Trophoblast cell (in vitro differentiated cells and primary cell): ENCODE measurements around the gene CLIC4.

Experiments
- DNase-seq, 2 donors: peaks; one replicate each; pipeline ENCODE4 v3.0.0-alpha.2; 2016
- H2AFZ ChIP-seq: 2 replicates; pipeline ENCODE4 v1.6.1; 2013; ENCODE audit warnings: low read length, moderate library complexity, mild to moderate bottlenecking; ENCODE audit not compliant: insufficient read depth, poor library complexity
- H2AK5ac ChIP-seq: 2 replicates; pipeline ENCODE4 v1.6.1; 2013; ENCODE audit warnings: mild to moderate bottlenecking, low read length
- H2BK120ac ChIP-seq: 2 replicates; pipeline ENCODE4 v1.6.1; 2013; ENCODE audit warnings: low read length, mild to moderate bottlenecking, moderate library complexity; ENCODE audit not compliant: insufficient read depth, poor library complexity
- H2BK12ac ChIP-seq: 2 replicates; pipeline ENCODE4 v1.6.1; 2013; ENCODE audit warnings: mild to moderate bottlenecking, low read length, moderate library complexity
- H2BK5ac ChIP-seq: 2 replicates; pipeline ENCODE4 v1.6.1; 2013; ENCODE audit warnings: low read length, low read depth, moderate library complexity, mild to moderate bottlenecking; ENCODE audit not compliant: poor library complexity
- H3K14ac ChIP-seq: 2 replicates; pipeline ENCODE4 v1.6.1; 2013; ENCODE audit warnings: mild to moderate bottlenecking, low read length
- H3K18ac ChIP-seq: 2 replicates; pipeline ENCODE4 v1.6.1; 2013; ENCODE audit warnings: mild to moderate bottlenecking, low read length
- H3K23ac ChIP-seq: 2 replicates; pipeline ENCODE4 v1.6.1; 2013; ENCODE audit warnings: low read length
- H3K27ac ChIP-seq: 2 replicates; pipeline ENCODE4 v1.5.1; 2013; ENCODE audit warnings: low read depth, mild to moderate bottlenecking, inconsistent platforms, low read length, moderate library complexity
- H3K27me3 ChIP-seq: 2 replicates; pipeline ENCODE4 v1.6.1; 2013; ENCODE audit warnings: inconsistent platforms, mild to moderate bottlenecking, low read length, moderate library complexity; ENCODE audit not compliant: insufficient read depth
- H3K36me3 ChIP-seq, 2 experiments: 1 replicate in 1 of 2; 2 replicates in 1 of 2; pipeline ENCODE4 v1.6.1; 2013; ENCODE audit warnings: low read length in 2 of 2, mild to moderate bottlenecking in 2 of 2, moderate library complexity in 1 of 2; ENCODE audit not compliant: insufficient read depth in 2 of 2, control insufficient read depth in 1 of 2
- H3K4ac ChIP-seq: 2 replicates; pipeline ENCODE4 v1.6.1; 2013; ENCODE audit warnings: low read depth, mild to moderate bottlenecking, low read length, moderate library complexity
- H3K4me1 ChIP-seq, 2 experiments: 1 replicate in 1 of 2; 2 replicates in 1 of 2; pipeline ENCODE4 v1.6.1; 2013; ENCODE audit warnings: low read length in 2 of 2, mild to moderate bottlenecking in 2 of 2, moderate library complexity in 1 of 2; ENCODE audit not compliant: insufficient read depth in 2 of 2, control insufficient read depth in 1 of 2
- H3K4me2 ChIP-seq: 2 replicates; pipeline ENCODE4 v1.6.1; 2013; ENCODE audit warnings: inconsistent platforms, mild to moderate bottlenecking, low read length, moderate library complexity
- H3K4me3 ChIP-seq: 2 replicates; pipeline ENCODE4 v1.5.1; 2013; ENCODE audit warnings: mild to moderate bottlenecking, low read depth, low read length, inconsistent platforms
- H3K79me1 ChIP-seq: one replicate; pipeline ENCODE4 v1.6.1; 2013; ENCODE audit warnings: low read length
- H3K79me2 ChIP-seq: 2 replicates; pipeline ENCODE4 v1.6.1; 2013; ENCODE audit warnings: low read length, mild to moderate bottlenecking; ENCODE audit not compliant: control insufficient read depth, insufficient read depth, poor library complexity
- H3K9ac ChIP-seq: 2 replicates; pipeline ENCODE4 v1.6.1; 2013; ENCODE audit warnings: mild to moderate bottlenecking, low read length
- H3K9me3 ChIP-seq: 2 replicates; pipeline ENCODE4 v1.6.1; 2013; ENCODE audit warnings: low read depth, mild to moderate bottlenecking, control low read depth, inconsistent platforms, low read length; ENCODE audit not compliant: insufficient read depth
- H4K12ac ChIP-seq: 2 replicates; pipeline ENCODE4 v1.6.1; 2013; ENCODE audit warnings: low read depth, mild to moderate bottlenecking, low read length, moderate library complexity
- H4K8ac ChIP-seq: 2 replicates; pipeline ENCODE4 v1.6.1; 2013; ENCODE audit warnings: low read depth, mild to moderate bottlenecking, low read length, moderate library complexity
- H4K91ac ChIP-seq: one replicate; pipeline ENCODE4 v1.6.1; 2013; ENCODE audit warnings: low read depth, mild to moderate bottlenecking, low read length, moderate library complexity
- WGBS: extraction: QIAGEN DNeasy Blood & Tissue Kit; methylation state at CpG from one replicate; pipeline ENCODE4 v1.1.7; 2013; ENCODE audit warnings: missing lambda C conversion rate; ENCODE audit not compliant: insufficient read length, insufficient coverage; ENCODE audit errors: extremely low coverage; 5-methylcytosine and 5-hydroxymethylcytosine counted together

CLIC4 gene

GRCh38 chr1:24739241-24739640, 6.0 kb upstream of the CLIC4 start:
- H4K12ac ChIP-seq, result no peak overlapping the region
- H3K4me3 ChIP-seq, result no peak overlapping the region
- no CpG with 5 or more reads among the region's 9 CpGs for WGBS
- no peak overlapping the region for H3K4ac ChIP-seq
- H3K27me3 ChIP-seq, result no peaks in the 10 kb centered on the region
- no peak overlapping the region for H2AFZ ChIP-seq
- no peak overlapping the region for H3K23ac ChIP-seq
- DNase-seq, result no peak
- H2BK5ac ChIP-seq, result no peak overlapping the region
- H2AK5ac ChIP-seq, result no peak overlapping the region
- no peak overlapping the region for H3K18ac ChIP-seq
- no peak overlapping the region for H4K91ac ChIP-seq
- H3K36me3 ChIP-seq, result no peaks in the 10 kb centered on the region
- no peaks in the 10 kb centered on the region for H3K79me2 ChIP-seq
- no peak overlapping the region for H3K14ac ChIP-seq
- H3K27ac ChIP-seq, result no peak overlapping the region
- H4K8ac ChIP-seq, result no peak overlapping the region
- no peak overlapping the region for H2BK120ac ChIP-seq
- no peak overlapping the region for H3K4me2 ChIP-seq
- no peak overlapping the region for H2BK12ac ChIP-seq
- no peaks in the 10 kb centered on the region for H3K9me3 ChIP-seq
- H3K79me1 ChIP-seq, result peaks cover 22% of the 10 kb centered on the region
- peaks cover 20 to 35% of the 10 kb centered on the region in 2 experiments for H3K4me1 ChIP-seq
- H3K9ac ChIP-seq, result no peak overlapping the region

DNA sequence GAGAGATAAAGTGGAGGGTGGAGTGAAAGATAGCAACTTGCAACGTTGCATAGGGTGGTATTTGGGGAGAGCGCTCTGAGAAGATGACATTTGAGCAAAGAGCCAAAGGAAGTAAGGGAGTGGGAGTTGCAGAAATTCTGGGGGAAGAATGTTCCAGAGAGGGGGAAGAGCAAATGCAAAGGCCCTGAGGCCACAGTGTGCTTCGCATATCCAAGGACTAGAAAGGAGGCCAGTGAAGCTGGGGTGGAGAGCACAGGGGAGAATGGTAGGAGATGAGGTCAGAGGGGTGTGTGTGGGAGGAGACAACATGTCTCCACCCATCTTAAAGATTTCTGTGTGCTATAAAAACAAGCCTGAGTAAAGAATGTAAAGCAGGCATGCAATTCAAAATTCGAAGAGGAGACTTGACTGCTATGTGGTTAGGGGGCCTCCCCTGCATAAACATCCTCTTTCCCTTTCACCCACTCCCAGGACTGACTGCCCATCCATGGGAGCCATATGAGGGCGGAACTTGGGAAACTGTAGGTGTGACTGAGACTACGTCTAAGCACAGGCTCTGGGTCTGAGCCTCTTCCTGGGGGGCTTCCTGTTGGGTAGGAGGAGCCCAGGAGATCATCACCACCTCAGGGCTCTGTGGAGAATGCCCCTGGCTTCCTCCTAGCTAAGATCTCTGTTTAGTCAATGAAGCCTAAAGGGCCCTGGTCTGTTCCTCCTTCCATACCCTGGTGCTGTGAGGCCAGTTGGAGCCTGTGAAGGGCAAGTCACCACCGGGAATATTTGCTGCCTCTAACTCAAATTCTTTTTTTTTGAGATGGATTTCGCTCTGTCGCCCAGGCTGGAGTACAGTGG, 2.9 kb upstream of the CLIC4 start:
- H3K4me3 ChIP-seq, result no peak overlapping the region
- H2AK5ac ChIP-seq, result no peak overlapping the region
- H3K9me3 ChIP-seq, result no peaks in the 10 kb centered on the region

GRCh38 chr1:24743404-24744211, 1.6 kb upstream of the CLIC4 start:
- peak overlapping the region; percentile 64 for H3K14ac ChIP-seq
- H4K12ac ChIP-seq, result no peak overlapping the region
- peak overlapping the region; percentile 72 for H4K91ac ChIP-seq
- no peaks in the 10 kb centered on the region for H3K36me3 ChIP-seq
- DNase-seq, result peak; percentile 97 to 100
- peak overlapping the region; percentile 52 for H2AK5ac ChIP-seq
- H3K4ac ChIP-seq, result no peak overlapping the region
- peak overlapping the region; percentile 81 for H3K27ac ChIP-seq
- H3K23ac ChIP-seq, result no peak overlapping the region
- no peaks in the 10 kb centered on the region for H3K9me3 ChIP-seq
- H3K79me1 ChIP-seq, result peaks cover 36% of the 10 kb centered on the region
- H3K4me2 ChIP-seq, result peak overlapping the region; percentile 47
- H3K4me1 ChIP-seq, result peaks cover 17 to 32% of the 10 kb centered on the region in 2 experiments
- no peak overlapping the region for H4K8ac ChIP-seq
- H2AFZ ChIP-seq, result no peak overlapping the region
- WGBS, result no CpG with 5 or more reads among the region's 10 CpGs
- H3K79me2 ChIP-seq, result peaks cover 21% of the 10 kb centered on the region
- peak overlapping the region; percentile 73 for H3K18ac ChIP-seq
- no peak overlapping the region for H3K9ac ChIP-seq
- peak overlapping the region; percentile 85 for H2BK120ac ChIP-seq
- peak overlapping the region; percentile 83 for H2BK5ac ChIP-seq
- H3K4me3 ChIP-seq, result no peak overlapping the region
- H2BK12ac ChIP-seq, result peak overlapping the region; percentile 83
- no peaks in the 10 kb centered on the region for H3K27me3 ChIP-seq

More for the DNA sequence above, 2.9 kb upstream of the CLIC4 start:
- peaks cover 14 to 26% of the 10 kb centered on the region in 2 experiments for H3K4me1 ChIP-seq
- H2AFZ ChIP-seq, result peak overlapping the region; percentile 67
- H4K12ac ChIP-seq, result peak overlapping the region; percentile 8
- H3K27me3 ChIP-seq, result no peaks in the 10 kb centered on the region
- no peak overlapping the region for H3K23ac ChIP-seq
- peak overlapping the region; percentile 16 for H3K4ac ChIP-seq
- peak overlapping the region; percentile 53 for H4K91ac ChIP-seq
- no peaks in the 10 kb centered on the region for H3K36me3 ChIP-seq
- DNase-seq, result peak; percentile 90 to 95
- peak overlapping the region; percentile 11 for H4K8ac ChIP-seq
- H3K4me2 ChIP-seq, result no peak overlapping the region
- H2BK120ac ChIP-seq, result peak overlapping the region; percentile 85
- H3K27ac ChIP-seq, result peak overlapping the region; percentile 81
- H3K18ac ChIP-seq, result peak overlapping the region; percentile 8
- peak overlapping the region; percentile 82 for H2BK5ac ChIP-seq
- H3K14ac ChIP-seq, result peak overlapping the region; percentile 62
- 100% methylated on average over 1 of the region's 9 CpGs for whole genome bisulfite sequencing
- peak overlapping the region; percentile 21 for H2BK12ac ChIP-seq
- H3K9ac ChIP-seq, result no peak overlapping the region
- peaks cover 13% of the 10 kb centered on the region for H3K79me2 ChIP-seq
- H3K79me1 ChIP-seq, result peaks cover 38% of the 10 kb centered on the region

GRCh38 chr1:24745711-24746413, 615 bp downstream of the CLIC4 start:
- Histone ChIP-seq H3K27me3 (no peaks in the 10 kb centered on the region), H2BK5ac (peak overlapping the region; percentile 94), H2AK5ac (peak overlapping the region; percentile 88), H3K4me3 (peak overlapping the region; percentile 98), H3K27ac (peak overlapping the region; percentile 89), H4K91ac (peak overlapping the region; percentile 81), H4K12ac (peak overlapping the region; percentile 64), H2BK12ac (peak overlapping the region; percentile 67), H3K9me3 (no peaks in the 10 kb centered on the region), H2BK120ac (peak overlapping the region; percentile 94), H3K23ac (no peak overlapping the region), H3K9ac (peak overlapping the region; percentile 81), H3K18ac (peak overlapping the region; percentile 99), H3K79me2 (peaks cover 36% of the 10 kb centered on the region), H2AFZ (peak overlapping the region; percentile 72), H3K79me1 (peaks cover 36% of the 10 kb centered on the region), H4K8ac (peak overlapping the region; percentile 77), H3K4ac (peak overlapping the region; percentile 94), H3K4me2 (peak overlapping the region; percentile 71), H3K36me3 (peaks cover 2 to 5% of the 10 kb centered on the region in 2 experiments), H3K14ac (peak overlapping the region; percentile 99), H3K4me1 (peaks cover 17 to 33% of the 10 kb centered on the region in 2 experiments)
- DNase-seq, result peak; percentile 71 to 85
- no CpG with 5 or more reads among the region's 70 CpGs for WGBS
